Suprapubic skin (tissue), 4 donors: ENCODE data around the gene LEFTY1.

Experiments used
- CTCF ChIP-seq, 2 donors: fragments of 200-600 bp in 1 of 2; fragments of 450-650 bp in 1 of 2; sonication (generic) in 1 of 2; IDR thresholded peaks; one replicate each; pipeline ENCODE4 v1.5.1; 2016 to 2019; ENCODE audit warnings: antibody characterized with exemption in 2 of 2, mild to moderate bottlenecking in 1 of 2, moderate library complexity in 1 of 2
- POLR2A ChIP-seq, 2 donors: fragments of 450-650 bp; IDR thresholded peaks; one replicate each; pipeline ENCODE4 v1.6.1; 2017; ENCODE audit warnings: antibody characterized with exemption in 2 of 2, mild to moderate bottlenecking in 2 of 2, moderate library complexity in 2 of 2
- POLR2AphosphoS5 ChIP-seq, 3 donors: sonication (generic); formaldehyde crosslinking; IDR thresholded peaks; one replicate each; pipeline ENCODE4 v1.6.1; 2017; ENCODE audit warnings: antibody characterized with exemption in 3 of 3

DNA sequence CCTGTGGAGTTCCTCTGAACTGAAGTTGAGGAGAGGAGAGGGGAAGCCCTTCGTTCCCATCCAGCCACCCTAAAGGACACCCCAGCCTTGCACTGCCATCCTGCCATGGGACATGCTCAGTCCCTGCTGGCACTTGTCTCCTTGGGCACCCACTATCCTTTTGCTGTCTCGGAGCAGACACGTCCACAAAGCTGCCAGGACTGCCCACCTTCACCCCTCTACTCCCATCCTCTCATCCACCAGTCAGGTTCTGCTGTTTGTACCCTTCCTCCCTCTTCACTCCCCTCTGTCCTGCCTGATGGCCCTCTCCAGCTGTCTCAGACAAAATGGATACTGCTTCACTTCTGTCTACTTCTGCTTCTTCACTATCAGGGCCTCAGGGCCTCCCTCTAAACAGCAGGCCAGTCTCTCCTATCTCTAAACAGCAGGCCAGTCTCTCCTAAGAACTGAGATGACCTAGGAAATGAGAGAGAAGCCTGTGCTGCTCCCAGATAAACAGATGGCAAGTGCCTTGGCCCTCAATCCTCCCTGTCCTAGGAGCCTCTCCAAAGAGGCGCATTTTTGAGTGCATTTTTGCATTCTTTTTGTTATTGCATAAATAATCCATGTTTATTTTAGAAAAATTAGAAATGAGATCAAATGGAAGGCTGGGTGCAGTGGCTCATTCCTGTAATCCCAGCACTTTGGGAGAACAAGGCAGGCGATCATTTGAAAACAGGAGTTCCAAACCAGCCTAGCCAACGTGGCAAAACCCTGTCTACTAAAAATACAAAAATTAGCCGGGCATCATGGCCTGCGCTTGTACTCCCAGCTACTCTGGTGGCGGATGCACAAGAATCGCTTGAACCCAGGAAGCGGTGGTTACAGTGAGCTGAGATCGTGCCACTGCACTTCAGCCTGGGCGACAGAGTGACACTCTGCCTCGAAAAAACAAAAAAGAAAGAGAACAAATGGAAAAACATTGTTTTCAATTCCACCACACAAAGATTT, 39.5 kb upstream of the LEFTY1 start:
- no peak for TF ChIP-seq CTCF (IDR thresholded peaks at IDR 0.05)
- TF ChIP-seq POLR2A (IDR thresholded peaks at IDR 0.05) = no peak
- TF ChIP-seq POLR2AphosphoS5 (IDR thresholded peaks at IDR 0.05) = no peak
